ENCODE data around the gene TSPAN4. TPM values are rescaled to one million over a fixed set of nuclear protein-coding genes. Genes with fewer than 3 reads are reported as not detected.

The TSPAN4 gene
- total RNA-seq, 1 donor from 2014 or later = 40.5 TPM

- no peak for DNase-seq
- ATAC-seq = no peak
- intact Hi-C loops (cut with micrococcal nuclease) = no loop called here
Observed at GRCh38 chr11:893008-893654, 50.5 kb downstream of the TSPAN4 start.

- intact Hi-C loops (cut with micrococcal nuclease) = no loop called here
- DNase-seq = no peak
Observed at GRCh38 chr11:894575-895201, 52.0 kb downstream of the TSPAN4 start.

GRCh38 chr11:895331-896110, 52.9 kb downstream of the TSPAN4 start:
- intact Hi-C loops (cut with micrococcal nuclease) = no loop called here
- DNase-seq = no peak
- ATAC-seq = no peak

More at GRCh38 chr11:894575-895201, 52.0 kb downstream of the TSPAN4 start:
- ATAC-seq = no peak

GRCh38 chr11:897253-898142, 54.8 kb downstream of the TSPAN4 start:
- DNase-seq (no peak), ATAC-seq (no peak)
- intact Hi-C loops (cut with micrococcal nuclease) = no loop called here

GRCh38 chr11:898143-898511, 55.5 kb downstream of the TSPAN4 start:
- ATAC-seq = peak; percentile 13
- intact Hi-C loops (cut with micrococcal nuclease) = no loop called here
- no peak for DNase-seq

- intact Hi-C loops (cut with micrococcal nuclease) = no loop called here
- DNase-seq (no peak), ATAC-seq (peak; percentile 41)
Observed at GRCh38 chr11:898540-899190, 56.0 kb downstream of the TSPAN4 start.

GRCh38 chr11:899724-900123, 57.1 kb downstream of the TSPAN4 start:
- intact Hi-C loops (cut with micrococcal nuclease) = no loop called here
- no peak for ATAC-seq

GRCh38 chr11:900545-900944, 57.9 kb downstream of the TSPAN4 start:
- intact Hi-C loops (cut with micrococcal nuclease) = no loop called here
- DNase-seq (no peak), ATAC-seq (no peak)

More at GRCh38 chr11:899724-900123, 57.1 kb downstream of the TSPAN4 start:
- DNase-seq = no peak

- intact Hi-C loops (cut with micrococcal nuclease) = no loop called here
- ATAC-seq (no peak), DNase-seq (no peak)
Observed at GRCh38 chr11:901452-902061, 58.9 kb downstream of the TSPAN4 start.

- intact Hi-C loops (cut with micrococcal nuclease) = no loop called here
- DNase-seq = no peak
- no peak for ATAC-seq
Observed at GRCh38 chr11:904380-904779, 61.7 kb downstream of the TSPAN4 start.

- intact Hi-C loops (cut with micrococcal nuclease) = no loop called here
- ATAC-seq = no peak
Observed at GRCh38 chr11:905952-906351, 63.3 kb downstream of the TSPAN4 start.

GRCh38 chr11:907668-908067, 65.0 kb downstream of the TSPAN4 start:
- intact Hi-C loops (cut with micrococcal nuclease) = no loop called here
- DNase-seq (no peak), ATAC-seq (no peak)

More at GRCh38 chr11:905952-906351, 63.3 kb downstream of the TSPAN4 start:
- no peak for DNase-seq

GRCh38 chr11:908273-908672, 65.6 kb downstream of the TSPAN4 start:
- intact Hi-C loops (cut with micrococcal nuclease) = no loop called here
- ATAC-seq (no peak), DNase-seq (no peak)

- DNase-seq = no peak
- intact Hi-C loops (cut with micrococcal nuclease) = no loop called here
- ATAC-seq = no peak
Observed at GRCh38 chr11:909406-909805, 66.8 kb downstream of the TSPAN4 start.

GRCh38 chr11:910044-910588, 67.5 kb downstream of the TSPAN4 start:
- DNase-seq = no peak
- ATAC-seq = peak; percentile 2
- intact Hi-C loops (cut with micrococcal nuclease) = no loop called here

- intact Hi-C loops (cut with micrococcal nuclease) = no loop called here
- DNase-seq = peak; percentile 93
- ATAC-seq = peak; percentile 96
Observed at GRCh38 chr11:910589-911030, 68.0 kb downstream of the TSPAN4 start, which contains the start of gene CHID1. CHID1 (minus strand) TSS chr11:910810; CDS start chr11:904816, 5,994 bp downstream.

GRCh38 chr11:911031-911889, 68.6 kb downstream of the TSPAN4 start:
- intact Hi-C loops (cut with micrococcal nuclease) = no loop called here
- DNase-seq (peak; percentile 67), ATAC-seq (peak; percentile 38)

Data from left ventricle myocardium superior (tissue), 1 donor.